Chondrocyte (in vitro differentiated cells): ENCODE results near the gene HNRNPC. TPM values are rescaled to one million over a fixed set of nuclear protein-coding genes. Genes with fewer than 3 reads are reported as not detected.
"Not testable (repeated sequence)": the region's sequence is repeated elsewhere in the genome, so short reads cannot be mapped to it uniquely, and the experiment has no call there.

Experiments
- DNase-seq: peaks from one replicate; pipeline ENCODE4 v3.0.0; 2021; ENCODE audit warnings: mixed read lengths, low spot score
- H3K27ac Mint-ChIP-seq: one replicate; pipeline ENCODE4 v1.8.0; 2021; ENCODE audit warnings: mild to moderate bottlenecking, moderate library complexity, mixed read lengths; ENCODE audit not compliant: unreplicated experiment
- H3K27me3 Mint-ChIP-seq: 2 replicates; pipeline ENCODE4 v1.8.0; 2021; ENCODE audit warnings: low read depth, mixed read lengths
- H3K36me3 Mint-ChIP-seq: 2 replicates; pipeline ENCODE4 v1.8.0; 2021; ENCODE audit warnings: low read depth, mixed read lengths
- H3K4me1 Mint-ChIP-seq: 2 replicates; pipeline ENCODE4 v1.8.0; 2021; ENCODE audit warnings: low read depth, mild to moderate bottlenecking, mixed read lengths
- H3K4me3 Mint-ChIP-seq: one replicate; pipeline ENCODE4 v1.8.0; 2021; ENCODE audit warnings: mild to moderate bottlenecking, moderate library complexity, mixed read lengths; ENCODE audit not compliant: unreplicated experiment
- H3K9me3 Mint-ChIP-seq: 2 replicates; pipeline ENCODE4 v1.8.0; 2021; ENCODE audit warnings: low read depth, mixed read lengths
- total RNA-seq: library from RNA; stranded (reverse); gene quantifications from 3 replicates; pipeline ENCODE4 v1.2.1, GENCODE V29; 2021
- TF ChIP-seq, protein P1 (sequence below): fragments of 200-600 bp; sonication (generic); IDR thresholded peaks from 2 replicates; pipeline ENCODE4 v1.5.0; 2021; ENCODE audit warnings: antibody characterized with exemption, mild to moderate bottlenecking, moderate library complexity

HNRNPC gene
- total RNA-seq, 1 donor from 2014 or later: 286 TPM

DNA sequence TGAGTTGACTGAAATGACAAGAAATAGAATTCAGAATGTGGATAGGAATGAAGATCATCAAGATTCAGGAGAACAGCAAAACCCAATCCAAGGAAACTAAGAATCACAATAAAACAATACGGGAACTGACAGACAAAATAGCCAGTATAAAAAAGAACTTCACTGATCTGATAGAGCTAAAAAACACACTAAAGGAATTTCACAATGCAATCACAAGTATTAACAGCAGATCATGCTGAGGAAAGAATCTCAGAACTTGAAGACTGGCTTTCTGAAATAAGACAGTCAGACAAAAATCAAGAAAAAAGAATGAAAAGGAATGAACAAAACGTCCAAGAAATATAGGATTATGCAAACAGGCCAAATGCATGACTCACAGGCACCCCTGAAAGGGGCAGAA lies 98.1 kb downstream of the HNRNPC start:
- Mint-ChIP-seq H3K4me3 (no peak overlapping the region), H3K27ac (no peak overlapping the region), H3K4me1 (peaks cover 5% of the 10 kb centered on the region), H3K36me3 (peaks cover 11% of the 10 kb centered on the region), H3K27me3 (peaks cover 17% of the 10 kb centered on the region), H3K9me3 (peaks cover 32% of the 10 kb centered on the region)
- DNase-seq: no peak
- TF ChIP-seq, protein P1, sequence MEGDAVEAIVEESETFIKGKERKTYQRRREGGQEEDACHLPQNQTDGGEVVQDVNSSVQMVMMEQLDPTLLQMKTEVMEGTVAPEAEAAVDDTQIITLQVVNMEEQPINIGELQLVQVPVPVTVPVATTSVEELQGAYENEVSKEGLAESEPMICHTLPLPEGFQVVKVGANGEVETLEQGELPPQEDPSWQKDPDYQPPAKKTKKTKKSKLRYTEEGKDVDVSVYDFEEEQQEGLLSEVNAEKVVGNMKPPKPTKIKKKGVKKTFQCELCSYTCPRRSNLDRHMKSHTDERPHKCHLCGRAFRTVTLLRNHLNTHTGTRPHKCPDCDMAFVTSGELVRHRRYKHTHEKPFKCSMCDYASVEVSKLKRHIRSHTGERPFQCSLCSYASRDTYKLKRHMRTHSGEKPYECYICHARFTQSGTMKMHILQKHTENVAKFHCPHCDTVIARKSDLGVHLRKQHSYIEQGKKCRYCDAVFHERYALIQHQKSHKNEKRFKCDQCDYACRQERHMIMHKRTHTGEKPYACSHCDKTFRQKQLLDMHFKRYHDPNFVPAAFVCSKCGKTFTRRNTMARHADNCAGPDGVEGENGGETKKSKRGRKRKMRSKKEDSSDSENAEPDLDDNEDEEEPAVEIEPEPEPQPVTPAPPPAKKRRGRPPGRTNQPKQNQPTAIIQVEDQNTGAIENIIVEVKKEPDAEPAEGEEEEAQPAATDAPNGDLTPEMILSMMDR: no peak

DNA sequence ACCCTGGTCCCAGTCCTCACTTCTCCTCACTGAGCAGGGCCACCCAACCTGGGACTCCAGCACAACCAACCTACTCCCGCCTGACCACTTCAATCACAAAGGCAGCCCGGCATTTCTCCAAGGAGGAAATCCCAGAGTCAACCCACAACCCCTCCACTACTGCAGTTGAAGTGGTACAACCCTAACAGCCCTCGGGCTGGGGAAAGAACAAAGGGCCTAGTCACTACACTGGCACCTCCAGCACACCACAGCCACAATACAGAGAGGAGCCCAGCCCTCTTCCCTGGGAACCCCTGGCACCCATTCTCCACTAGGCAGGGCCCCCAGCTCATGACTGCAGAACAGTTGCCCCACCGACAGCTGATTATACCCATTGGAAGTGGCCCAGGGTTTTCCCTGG lies 99.7 kb downstream of the HNRNPC start:
- peaks cover 13% of the 10 kb centered on the region for H3K4me1 Mint-ChIP-seq
- peaks cover 10% of the 10 kb centered on the region for H3K36me3 Mint-ChIP-seq
- DNase-seq: no peak
- H3K4me3 Mint-ChIP-seq: no peak overlapping the region
- H3K27ac Mint-ChIP-seq: no peak overlapping the region
- H3K27me3 Mint-ChIP-seq: peaks cover 12% of the 10 kb centered on the region
- TF ChIP-seq, protein P1: no peak
- H3K9me3 Mint-ChIP-seq: peaks cover 32% of the 10 kb centered on the region

DNA sequence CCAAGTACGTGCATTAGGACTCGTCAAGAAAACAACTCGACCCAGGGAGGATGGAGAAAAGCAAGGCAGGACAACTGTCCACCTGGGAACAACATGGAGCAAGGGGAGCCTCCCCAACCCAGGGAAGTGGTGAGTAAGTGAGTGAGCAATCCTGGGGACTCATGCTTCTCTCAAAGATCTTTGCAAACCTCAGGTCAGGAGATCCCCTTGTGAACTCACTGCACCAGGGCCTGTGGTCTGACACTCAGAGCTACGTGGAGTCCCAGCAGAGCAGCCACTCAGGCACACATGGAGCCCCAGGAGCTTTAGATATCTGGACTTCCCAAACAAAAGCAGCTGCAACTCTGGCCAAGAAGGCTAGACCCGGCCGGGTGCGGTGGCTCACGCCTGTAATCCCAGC lies 101.2 kb downstream of the HNRNPC start:
- peaks cover 26% of the 10 kb centered on the region for H3K9me3 Mint-ChIP-seq
- no peak overlapping the region for H3K4me3 Mint-ChIP-seq
- no peak for DNase-seq
- peaks cover 4% of the 10 kb centered on the region for H3K36me3 Mint-ChIP-seq
- TF ChIP-seq, protein P1: no peak
- no peak overlapping the region for H3K27ac Mint-ChIP-seq
- H3K27me3 Mint-ChIP-seq: peaks cover 6% of the 10 kb centered on the region
- H3K4me1 Mint-ChIP-seq: peaks cover 13% of the 10 kb centered on the region

- not testable (repeated sequence) for DNase-seq, H3K9me3 Mint-ChIP-seq, H3K4me1 Mint-ChIP-seq, H3K4me3 Mint-ChIP-seq, H3K36me3 Mint-ChIP-seq, H3K27ac Mint-ChIP-seq
- peaks cover 10% of the 10 kb centered on the region for H3K27me3 Mint-ChIP-seq
Measured at GRCh38 chr14:21165670-21166069, 103.6 kb downstream of the HNRNPC start.

- H3K36me3 Mint-ChIP-seq, H3K27ac Mint-ChIP-seq, DNase-seq, H3K9me3 Mint-ChIP-seq, H3K4me1 Mint-ChIP-seq, H3K4me3 Mint-ChIP-seq: not testable (repeated sequence)
- peaks cover 10% of the 10 kb centered on the region for H3K27me3 Mint-ChIP-seq
Measured at GRCh38 chr14:21165002-21165605, 104.1 kb downstream of the HNRNPC start.

- Mint-ChIP-seq H3K4me3 (no peak overlapping the region), H3K9me3 (no peaks in the 10 kb centered on the region), H3K4me1 (peaks cover 7% of the 10 kb centered on the region), H3K27ac (no peak overlapping the region), H3K27me3 (peaks cover 10% of the 10 kb centered on the region), H3K36me3 (no peaks in the 10 kb centered on the region)
- no peak for DNase-seq
- TF ChIP-seq, protein P1: no peak
Measured at GRCh38 chr14:21163871-21164291, 105.4 kb downstream of the HNRNPC start.
